Colon (tissue), 2 donors: Measurements from ENCODE around the gene RANBP1.

Experiments
- FAIRE-seq: peaks from 2 replicates; lab custom pipeline; 2012; peaks lifted over from hg19 to GRCh38; lab: Jason Lieb, UNC
- donor health status: control.
- donor health status: control.

Gene RANBP1

DNA sequence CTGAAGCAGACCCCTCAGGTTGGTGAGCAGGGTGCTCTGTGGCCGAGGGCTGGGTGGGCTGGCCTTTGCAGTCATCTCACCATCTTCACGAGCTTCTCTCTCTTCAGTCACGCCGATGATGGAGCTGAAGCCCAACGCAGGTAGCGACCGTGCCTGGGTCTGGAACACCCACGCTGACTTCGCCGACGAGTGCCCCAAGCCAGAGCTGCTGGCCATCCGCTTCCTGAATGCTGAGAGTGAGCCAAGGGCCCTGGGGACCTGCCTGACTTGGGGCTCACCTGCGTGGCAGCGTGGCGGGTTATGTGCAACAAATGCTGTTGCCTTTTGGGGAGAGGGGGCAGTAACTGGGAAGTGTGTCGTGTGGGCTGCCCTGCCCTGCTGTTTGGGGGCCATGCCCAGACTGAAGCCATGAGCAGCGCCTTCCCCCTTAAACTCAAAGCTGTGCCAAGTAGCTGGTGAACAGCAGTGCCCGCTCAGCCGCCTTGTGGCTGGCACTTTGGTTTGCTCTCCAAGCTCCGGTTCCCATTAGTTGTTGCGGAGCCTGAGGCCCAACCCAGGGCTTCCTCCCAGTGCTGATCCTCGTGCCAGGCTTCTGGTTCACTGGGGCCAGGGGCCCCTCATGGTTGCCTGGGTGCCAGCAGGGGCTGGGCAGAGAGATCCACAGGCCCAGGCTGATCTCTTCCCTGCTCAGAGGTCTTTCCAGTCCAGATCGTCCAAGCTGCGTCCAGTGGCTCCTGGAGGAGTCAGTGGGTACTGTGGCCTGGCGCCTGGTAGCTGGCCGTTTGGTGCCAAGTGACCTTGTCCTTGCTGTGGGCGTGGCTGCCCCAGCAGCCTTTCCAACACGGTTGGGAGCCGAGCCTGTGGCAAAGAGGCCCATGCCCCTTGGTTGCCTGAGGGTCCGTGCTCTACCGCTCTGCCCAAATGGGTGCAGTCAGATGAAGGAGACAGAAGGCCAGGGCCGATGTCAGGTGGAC is 9.6 kb downstream of the RANBP1 start:
- FAIRE-seq, result no peak

DNA sequence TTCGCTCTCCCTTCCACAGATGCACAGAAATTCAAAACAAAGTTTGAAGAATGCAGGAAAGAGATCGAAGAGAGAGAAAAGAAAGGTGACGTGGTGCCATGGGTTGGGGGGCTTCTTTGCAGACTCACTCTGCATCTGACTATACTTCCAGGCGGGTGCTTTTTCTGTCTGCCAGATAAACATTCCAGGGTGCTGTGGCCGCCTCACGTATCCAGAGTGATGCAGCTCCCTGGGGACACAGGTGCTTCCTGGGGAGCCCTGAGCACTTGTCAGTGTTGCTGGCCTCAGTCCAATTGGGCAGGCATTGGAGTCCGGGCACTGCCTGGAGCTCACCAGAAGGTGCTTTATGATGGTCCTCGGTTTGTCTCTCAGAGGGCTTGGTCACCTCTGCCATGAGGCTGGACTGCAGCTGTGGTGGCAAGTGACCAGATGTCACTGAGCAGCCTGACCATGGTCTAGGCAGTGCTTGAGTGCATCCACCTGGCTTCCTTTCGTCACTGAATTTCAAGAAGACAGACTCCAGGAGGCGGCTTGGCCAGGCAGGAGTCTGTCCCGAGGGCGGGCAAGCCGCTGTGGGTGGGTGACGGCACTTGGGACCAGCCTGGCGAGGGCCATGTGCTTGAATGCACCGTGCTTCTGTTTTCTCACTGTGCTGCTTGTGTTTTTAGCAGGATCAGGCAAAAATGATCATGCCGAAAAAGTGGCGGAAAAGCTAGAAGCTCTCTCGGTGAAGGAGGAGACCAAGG is 10.6 kb downstream of the RANBP1 start:
- FAIRE-seq, result no peak

GRCh38 chr22:20127318-20127868 is 11.5 kb downstream of the RANBP1 start:
- no peak for FAIRE-seq

DNA sequence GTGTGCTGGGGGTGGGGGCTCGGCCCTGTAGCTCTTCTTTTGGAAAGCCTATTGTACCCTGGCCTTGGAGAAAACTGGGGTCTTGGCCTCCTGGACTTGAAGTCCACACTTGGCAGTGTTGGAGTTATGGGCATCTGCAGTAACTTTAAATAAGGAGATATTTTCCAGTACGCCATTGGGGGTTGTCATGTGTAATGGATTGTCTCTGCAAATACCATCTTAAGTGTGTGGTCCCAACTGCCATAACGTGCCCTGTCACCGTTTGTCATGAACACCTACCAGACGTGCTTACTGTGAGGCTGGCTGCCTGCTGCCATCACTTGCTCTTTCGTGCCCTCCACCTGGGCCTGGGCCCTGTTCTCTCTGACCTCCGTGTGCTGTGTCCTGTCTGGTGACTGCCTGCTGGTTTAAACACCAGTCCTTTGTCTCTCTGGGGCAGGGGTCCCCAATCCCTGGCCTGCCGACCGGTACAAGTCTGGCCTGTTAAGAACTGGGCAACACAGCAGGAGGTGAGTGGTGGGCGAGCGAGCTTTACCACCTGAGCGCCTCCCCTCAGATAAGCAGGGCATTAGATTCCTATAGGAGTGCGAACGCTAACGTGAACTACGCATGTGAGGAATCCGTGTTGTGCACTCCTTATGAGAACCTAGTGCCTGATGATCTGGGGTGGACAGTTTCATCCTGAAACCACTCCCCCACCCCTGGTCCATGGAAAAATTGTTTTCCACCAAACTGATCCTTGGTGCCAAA is 12.1 kb downstream of the RANBP1 start:
- FAIRE-seq, result no peak

DNA sequence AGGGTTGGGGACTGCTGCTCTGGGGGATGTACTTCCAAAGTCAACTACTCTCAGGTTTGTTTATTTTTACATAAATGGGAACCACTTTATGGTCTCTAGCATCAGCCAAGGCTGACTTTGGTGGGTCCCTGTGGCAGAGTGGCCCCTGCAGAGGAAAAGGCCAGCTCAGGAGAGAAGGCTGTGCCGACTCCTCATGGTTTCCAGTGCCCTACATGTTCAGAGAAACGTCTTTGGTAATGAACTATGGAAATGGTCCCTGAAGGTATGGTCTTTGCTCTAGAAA is 12.7 kb downstream of the RANBP1 start:
- no peak for FAIRE-seq

DNA sequence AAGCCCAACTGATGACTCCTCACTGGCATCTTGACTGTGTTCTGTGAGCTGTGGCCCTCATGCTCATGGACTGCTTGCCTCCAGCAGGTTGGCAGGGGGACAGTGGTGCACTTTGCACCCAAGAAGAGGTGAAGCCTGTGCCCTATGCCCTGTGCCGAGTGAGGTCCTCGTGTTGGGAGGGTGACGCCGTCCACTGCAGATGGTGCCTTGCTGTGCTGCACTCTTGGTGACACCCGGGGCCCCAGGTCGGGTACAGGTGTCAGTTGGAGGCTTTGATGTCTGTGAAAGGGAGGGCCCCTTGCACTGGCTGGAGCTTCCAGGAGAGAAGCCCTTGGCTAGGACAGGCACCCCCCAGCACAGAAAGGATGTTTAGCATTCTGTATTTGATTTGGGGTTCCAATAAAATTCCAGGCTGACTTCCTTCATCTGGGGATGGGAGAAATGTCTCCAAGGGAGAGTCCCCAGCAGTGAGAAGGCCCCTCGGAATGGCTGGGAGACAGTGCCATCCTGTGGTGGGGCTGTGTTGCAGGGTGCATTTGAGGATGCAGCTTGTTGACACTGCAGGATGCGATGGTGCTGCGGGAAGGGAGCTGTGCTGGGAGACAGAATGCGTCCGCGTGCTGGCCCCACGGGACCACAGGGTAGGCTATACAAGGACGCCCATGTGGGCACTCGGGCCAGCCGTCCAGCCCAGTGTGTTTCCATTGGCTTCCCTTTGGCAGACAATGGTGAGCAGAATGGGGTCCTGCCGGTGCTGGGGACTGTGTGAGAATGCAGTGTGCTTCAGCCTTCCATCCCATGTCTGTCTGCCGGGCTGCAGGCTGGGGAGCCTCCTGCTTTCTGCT is 13.2 kb downstream of the RANBP1 start:
- FAIRE-seq, result no peak

GRCh38 chr22:20129747-20130014 is 13.8 kb downstream of the RANBP1 start:
- FAIRE-seq, result no peak

GRCh38 chr22:20130319-20130718 is 14.4 kb downstream of the RANBP1 start:
- no peak for FAIRE-seq

GRCh38 chr22:20130731-20131596 is 15.1 kb downstream of the RANBP1 start:
- FAIRE-seq, result no peak

GRCh38 chr22:20131597-20131858 is 15.6 kb downstream of the RANBP1 start, which contains the start of gene ZDHHC8:
ZDHHC8 (plus strand) TSS chr22:20131804; CDS start chr22:20131948, 144 bp downstream.
- FAIRE-seq, result no peak

- FAIRE-seq, result no peak
Observed at GRCh38 chr22:20131859-20132685, 16.2 kb downstream of the RANBP1 start.

- FAIRE-seq, result no peak
Observed at GRCh38 chr22:20132686-20133246, 16.9 kb downstream of the RANBP1 start.

- FAIRE-seq, result no peak
Observed at GRCh38 chr22:20133930-20134549, 18.1 kb downstream of the RANBP1 start.

GRCh38 chr22:20135265-20135664 is 19.4 kb downstream of the RANBP1 start:
- no peak for FAIRE-seq

DNA sequence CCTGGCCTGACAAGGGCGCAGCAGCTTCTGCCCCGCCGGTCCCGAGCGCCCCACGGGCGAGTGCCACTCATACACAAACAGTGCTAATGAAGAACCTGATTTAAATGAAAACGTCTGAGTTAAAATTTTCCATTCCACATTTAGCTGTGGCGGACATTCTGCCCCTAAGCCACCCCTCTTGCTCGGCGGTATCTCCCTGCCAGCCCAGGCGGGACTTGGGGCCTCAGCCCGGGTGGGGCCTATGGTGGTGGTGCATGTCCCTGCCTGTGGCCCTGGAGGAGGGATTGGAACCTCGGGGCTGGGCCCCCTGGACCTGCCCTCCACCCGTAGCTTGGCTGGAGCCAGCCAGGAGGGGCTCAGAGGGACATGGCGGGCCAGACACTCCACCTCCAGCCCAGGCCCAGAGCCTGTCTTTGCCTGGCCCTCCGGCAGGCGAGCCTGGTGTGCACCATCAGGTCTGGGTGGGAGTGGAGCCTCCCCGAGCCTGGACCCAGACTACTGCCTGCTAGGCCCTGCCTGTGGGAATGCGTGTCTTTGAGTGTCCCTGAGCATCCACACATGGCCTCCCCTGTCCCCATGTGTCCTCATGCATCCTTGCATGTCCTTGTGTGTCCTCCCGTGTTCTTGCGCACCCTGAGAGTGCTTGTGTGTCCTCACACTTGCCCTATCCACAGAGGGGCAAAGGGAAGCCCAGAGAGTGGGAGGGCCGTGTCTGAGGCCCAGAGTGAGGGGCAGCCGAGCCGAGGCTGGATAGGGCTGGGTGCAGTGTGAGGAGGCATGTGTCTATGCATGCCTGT is 20.1 kb downstream of the RANBP1 start:
- FAIRE-seq, result no peak

GRCh38 chr22:20136603-20136873 is 20.6 kb downstream of the RANBP1 start:
- no peak for FAIRE-seq

- no peak for FAIRE-seq
Observed at GRCh38 chr22:20137113-20137512, 21.2 kb downstream of the RANBP1 start.

DNA sequence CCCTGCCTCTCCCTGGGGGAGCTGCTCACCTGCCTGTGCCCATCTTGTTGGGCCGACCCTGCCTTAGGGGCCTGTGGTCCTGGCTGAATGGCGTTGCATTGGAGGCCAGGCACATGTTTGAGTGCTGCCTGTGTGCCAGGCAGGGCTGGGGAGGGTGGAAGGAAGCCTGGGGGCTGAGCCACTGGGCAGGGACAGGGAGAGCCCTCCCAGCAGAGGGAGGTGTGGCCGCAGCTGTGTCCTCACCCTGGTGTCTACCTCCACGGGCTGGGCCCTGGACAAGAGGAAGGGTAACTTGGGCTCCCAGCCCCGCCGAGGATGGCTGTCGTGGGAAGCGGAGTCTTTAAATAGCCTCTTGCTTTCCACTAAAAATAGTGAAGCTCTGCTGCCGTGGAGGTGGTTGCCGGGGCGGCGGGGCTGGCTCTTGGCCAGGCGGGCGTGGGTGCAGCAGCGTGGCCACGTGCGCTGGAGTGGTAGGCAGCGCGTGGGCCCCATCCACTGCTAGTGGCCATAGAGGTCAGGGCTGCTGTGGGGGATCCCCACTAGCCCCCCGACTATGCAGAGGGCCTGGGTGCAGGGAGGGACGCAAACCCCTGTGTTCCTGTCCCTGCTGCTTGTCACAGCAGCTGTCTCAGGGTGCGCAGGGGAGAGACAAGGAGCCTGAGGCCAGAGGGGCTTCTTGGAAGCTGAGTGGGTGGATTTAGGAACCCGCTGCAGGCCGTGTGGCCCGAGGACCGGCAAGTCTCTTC is 21.9 kb downstream of the RANBP1 start:
- FAIRE-seq, result no peak
